ENCODE results near the gene STK31.
"Not testable (repeated sequence)": the region's sequence is repeated elsewhere in the genome, so short reads cannot be mapped to it uniquely, and the experiment has no call there.

The STK31 gene

DNA sequence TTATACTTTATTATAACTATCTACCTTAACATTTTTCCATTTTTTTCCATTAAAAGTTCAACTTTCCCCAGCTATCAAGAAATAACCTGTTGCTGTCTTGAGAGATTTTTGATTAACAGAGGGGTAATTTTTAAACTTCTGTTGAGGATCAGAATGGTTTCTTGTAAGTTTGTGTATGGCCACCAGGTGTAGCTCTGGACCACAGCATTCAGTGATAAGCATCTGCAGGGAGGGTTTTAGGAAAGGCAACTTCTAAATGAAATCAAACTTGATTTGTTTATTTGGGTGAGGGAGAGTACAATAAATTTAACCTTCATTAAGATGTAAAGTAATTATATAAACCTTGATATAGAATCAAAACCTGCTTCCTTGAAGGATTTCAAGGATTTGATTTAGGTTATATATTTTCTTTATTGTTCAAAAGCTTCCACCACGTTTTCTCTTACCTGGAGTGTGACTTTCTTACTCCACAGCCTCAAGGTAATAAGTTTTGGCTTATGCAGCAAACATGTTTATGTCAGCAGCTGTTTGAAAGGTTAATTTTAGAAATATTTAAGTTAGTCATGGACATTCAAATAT, 153.3 kb downstream of the STK31 start:
- TF ChIP-seq, protein P1, sequence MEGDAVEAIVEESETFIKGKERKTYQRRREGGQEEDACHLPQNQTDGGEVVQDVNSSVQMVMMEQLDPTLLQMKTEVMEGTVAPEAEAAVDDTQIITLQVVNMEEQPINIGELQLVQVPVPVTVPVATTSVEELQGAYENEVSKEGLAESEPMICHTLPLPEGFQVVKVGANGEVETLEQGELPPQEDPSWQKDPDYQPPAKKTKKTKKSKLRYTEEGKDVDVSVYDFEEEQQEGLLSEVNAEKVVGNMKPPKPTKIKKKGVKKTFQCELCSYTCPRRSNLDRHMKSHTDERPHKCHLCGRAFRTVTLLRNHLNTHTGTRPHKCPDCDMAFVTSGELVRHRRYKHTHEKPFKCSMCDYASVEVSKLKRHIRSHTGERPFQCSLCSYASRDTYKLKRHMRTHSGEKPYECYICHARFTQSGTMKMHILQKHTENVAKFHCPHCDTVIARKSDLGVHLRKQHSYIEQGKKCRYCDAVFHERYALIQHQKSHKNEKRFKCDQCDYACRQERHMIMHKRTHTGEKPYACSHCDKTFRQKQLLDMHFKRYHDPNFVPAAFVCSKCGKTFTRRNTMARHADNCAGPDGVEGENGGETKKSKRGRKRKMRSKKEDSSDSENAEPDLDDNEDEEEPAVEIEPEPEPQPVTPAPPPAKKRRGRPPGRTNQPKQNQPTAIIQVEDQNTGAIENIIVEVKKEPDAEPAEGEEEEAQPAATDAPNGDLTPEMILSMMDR (IDR thresholded peaks at IDR 0.05; ENCODE audit: extremely low read depth, missing control alignments), result peak; percentile 14
- DNase-seq (ENCODE audit: low spot score), result peak; percentile 10

DNA sequence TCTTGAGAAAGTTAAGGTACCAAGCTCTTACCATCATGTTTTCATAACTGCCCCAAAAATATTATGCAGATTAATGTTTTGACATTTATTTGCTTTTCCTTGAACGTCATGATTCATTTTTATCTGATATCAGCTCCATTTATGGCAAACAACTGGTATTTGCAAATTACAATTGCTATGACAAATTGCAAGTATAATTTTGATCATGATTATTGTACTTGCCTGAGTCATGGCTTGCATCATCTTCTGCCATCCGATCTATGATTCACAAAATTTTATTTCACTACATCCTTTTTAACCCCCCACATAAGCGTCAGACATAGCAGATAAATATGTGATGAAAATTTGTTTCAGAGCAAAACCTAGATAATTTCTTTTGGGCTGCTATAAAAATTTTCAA, 155.0 kb downstream of the STK31 start:
- no peak for DNase-seq (ENCODE audit: low spot score)
- TF ChIP-seq, protein P1 (IDR thresholded peaks at IDR 0.05; ENCODE audit: extremely low read depth, missing control alignments), result no peak

DNA sequence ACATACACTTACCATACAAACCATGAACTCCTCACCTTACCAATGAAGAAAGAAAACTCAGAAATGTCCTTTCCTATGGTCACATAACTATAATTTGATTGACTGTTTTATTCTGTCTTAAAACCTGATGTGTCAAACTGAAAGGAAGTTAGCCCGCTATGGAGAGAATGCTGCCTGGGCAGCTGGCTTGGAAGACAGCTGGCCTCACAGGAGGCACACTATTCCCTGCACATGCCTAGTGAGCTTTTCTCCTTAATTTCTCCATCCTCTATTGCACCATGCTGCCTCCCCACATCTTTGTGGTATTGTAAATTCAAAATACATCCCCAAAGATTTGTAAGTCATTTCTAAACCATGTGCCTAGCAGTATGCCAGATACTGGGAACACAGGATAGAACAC, 163.3 kb downstream of the STK31 start:
- no peak for DNase-seq (ENCODE audit: low spot score)
- TF ChIP-seq, protein P1 (IDR thresholded peaks at IDR 0.05; ENCODE audit: extremely low read depth, missing control alignments), result no peak

GRCh38 chr7:23876526-23876925, 166.5 kb downstream of the STK31 start:
- not testable (repeated sequence) for DNase-seq (ENCODE audit: low spot score)

All from GM20000 (cell line).